Measurements from ENCODE around the gene FLOT1. TPM values are rescaled to one million over a fixed set of nuclear protein-coding genes. Genes with fewer than 3 reads are reported as not detected.

FLOT1 gene
- total and polyA plus RNA-seq, 9 of the 15 experiments (the other 6 are each of a cell fraction or from before 2014, with no cell fraction given), result 11.7 to 149 (median 118) TPM

DNA sequence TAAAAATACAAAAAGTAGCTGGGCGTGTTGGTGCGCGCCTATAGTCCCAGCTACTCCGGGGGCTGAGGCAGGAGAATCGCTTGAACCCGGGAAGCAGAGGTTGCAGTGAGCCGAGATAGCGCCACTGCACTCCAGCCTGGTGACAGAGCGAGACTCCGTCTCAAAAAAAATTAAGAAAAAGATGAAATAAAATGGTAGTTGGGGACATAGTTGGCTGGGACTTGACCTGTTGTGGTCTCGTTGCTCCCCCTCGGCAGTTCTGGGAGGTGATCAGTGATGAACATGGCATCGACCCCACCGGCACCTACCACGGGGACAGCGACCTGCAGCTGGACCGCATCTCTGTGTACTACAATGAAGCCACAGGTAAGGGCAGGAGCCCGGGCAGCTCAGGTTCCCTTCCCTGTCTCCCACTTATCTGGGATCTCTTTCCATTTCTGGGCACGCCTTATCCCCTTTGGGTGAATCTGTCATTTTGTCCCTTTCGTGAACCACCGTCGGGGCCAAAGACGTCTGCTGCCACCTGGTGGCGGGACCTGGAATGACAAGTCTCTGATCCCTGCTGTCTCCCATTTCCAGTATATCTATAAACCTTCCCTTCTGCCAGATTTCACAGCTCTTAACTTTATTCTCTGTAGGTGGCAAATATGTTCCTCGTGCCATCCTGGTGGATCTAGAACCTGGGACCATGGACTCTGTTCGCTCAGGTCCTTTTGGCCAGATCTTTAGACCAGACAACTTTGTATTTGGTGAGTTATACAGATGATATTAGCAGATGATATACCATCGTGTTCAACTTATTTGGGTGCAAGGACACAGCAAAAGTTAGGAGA is 20.0 kb downstream of the FLOT1 start (continued):
- TF ChIP-seq GABPB2 (CRISPR knock-in tag; conservative IDR thresholded peaks at IDR 0.05), result no peak
- TF ChIP-seq, protein P1, sequence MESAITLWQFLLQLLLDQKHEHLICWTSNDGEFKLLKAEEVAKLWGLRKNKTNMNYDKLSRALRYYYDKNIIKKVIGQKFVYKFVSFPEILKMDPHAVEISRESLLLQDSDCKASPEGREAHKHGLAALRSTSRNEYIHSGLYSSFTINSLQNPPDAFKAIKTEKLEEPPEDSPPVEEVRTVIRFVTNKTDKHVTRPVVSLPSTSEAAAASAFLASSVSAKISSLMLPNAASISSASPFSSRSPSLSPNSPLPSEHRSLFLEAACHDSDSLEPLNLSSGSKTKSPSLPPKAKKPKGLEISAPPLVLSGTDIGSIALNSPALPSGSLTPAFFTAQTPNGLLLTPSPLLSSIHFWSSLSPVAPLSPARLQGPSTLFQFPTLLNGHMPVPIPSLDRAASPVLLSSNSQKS (CRISPR knock-in tag; IDR thresholded peaks at IDR 0.05), result no peak
- TF ChIP-seq SP2 (IDR thresholded peaks at IDR 0.05; ENCODE audit: extremely low read depth, low read depth, low read length, poor library complexity, severe bottlenecking), result no peak
- peak; percentile 26 for TF ChIP-seq ARID1B (IDR thresholded peaks at IDR 0.05)
- TF ChIP-seq PHTF2 (CRISPR knock-in tag; IDR thresholded peaks at IDR 0.05), result no peak
- TF ChIP-seq, protein P2, sequence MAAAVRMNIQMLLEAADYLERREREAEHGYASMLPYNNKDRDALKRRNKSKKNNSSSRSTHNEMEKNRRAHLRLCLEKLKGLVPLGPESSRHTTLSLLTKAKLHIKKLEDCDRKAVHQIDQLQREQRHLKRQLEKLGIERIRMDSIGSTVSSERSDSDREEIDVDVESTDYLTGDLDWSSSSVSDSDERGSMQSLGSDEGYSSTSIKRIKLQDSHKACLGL (CRISPR knock-in tag; IDR thresholded peaks at IDR 0.05; ENCODE audit: borderline replicate concordance, poor library complexity, severe bottlenecking), result no peak
- TF ChIP-seq ZNF384 (IDR thresholded peaks at IDR 0.05; ENCODE audit: low read depth, low read length), result no peak
- TF ChIP-seq MTA3 (IDR thresholded peaks at IDR 0.05; ENCODE audit: borderline replicate concordance), result peak; percentile 70; the same call in 1 of the 2 replicates
- TF ChIP-seq ZNF583 (CRISPR knock-in tag; IDR thresholded peaks at IDR 0.05), result no peak
- TF ChIP-seq ZNF239 (CRISPR knock-in tag; IDR thresholded peaks at IDR 0.05), result no peak
- no peak for TF ChIP-seq HNRNPUL1 (IDR thresholded peaks at IDR 0.05; ENCODE audit: low read length)
- no peak for TF ChIP-seq NFE2L1 (tag; IDR thresholded peaks at IDR 0.05; ENCODE audit: borderline replicate concordance, low read depth)
- TF ChIP-seq ZNF41 (CRISPR knock-in tag; conservative IDR thresholded peaks at IDR 0.05), result no peak
- no peak for TF ChIP-seq ZNF212 (CRISPR knock-in tag; IDR thresholded peaks at IDR 0.05)
- no peak for TF ChIP-seq ZNF224 (CRISPR knock-in tag; IDR thresholded peaks at IDR 0.05)
- TF ChIP-seq, protein P3, sequence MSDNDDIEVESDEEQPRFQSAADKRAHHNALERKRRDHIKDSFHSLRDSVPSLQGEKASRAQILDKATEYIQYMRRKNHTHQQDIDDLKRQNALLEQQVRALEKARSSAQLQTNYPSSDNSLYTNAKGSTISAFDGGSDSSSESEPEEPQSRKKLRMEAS (CRISPR knock-in tag; IDR thresholded peaks at IDR 0.05), result peak; percentile 39; the same call in 1 of the 2 replicates
- TF ChIP-seq PTBP1 (IDR thresholded peaks at IDR 0.05; ENCODE audit: low read depth, low read length), result peak; percentile 50; the same call in 1 of the 2 replicates
- TF ChIP-seq ELF1 (tag; IDR thresholded peaks at IDR 0.05), result no peak
- peak; percentile 64 for TF ChIP-seq MYNN (IDR thresholded peaks at IDR 0.05)
- no peak for TF ChIP-seq MYNN (CRISPR knock-in tag; IDR thresholded peaks at IDR 0.05)
- peak; percentile 76; the same call in 1 of the 2 replicates for TF ChIP-seq TCF7 (IDR thresholded peaks at IDR 0.05; ENCODE audit: borderline replicate concordance)
- TF ChIP-seq, protein P4, sequence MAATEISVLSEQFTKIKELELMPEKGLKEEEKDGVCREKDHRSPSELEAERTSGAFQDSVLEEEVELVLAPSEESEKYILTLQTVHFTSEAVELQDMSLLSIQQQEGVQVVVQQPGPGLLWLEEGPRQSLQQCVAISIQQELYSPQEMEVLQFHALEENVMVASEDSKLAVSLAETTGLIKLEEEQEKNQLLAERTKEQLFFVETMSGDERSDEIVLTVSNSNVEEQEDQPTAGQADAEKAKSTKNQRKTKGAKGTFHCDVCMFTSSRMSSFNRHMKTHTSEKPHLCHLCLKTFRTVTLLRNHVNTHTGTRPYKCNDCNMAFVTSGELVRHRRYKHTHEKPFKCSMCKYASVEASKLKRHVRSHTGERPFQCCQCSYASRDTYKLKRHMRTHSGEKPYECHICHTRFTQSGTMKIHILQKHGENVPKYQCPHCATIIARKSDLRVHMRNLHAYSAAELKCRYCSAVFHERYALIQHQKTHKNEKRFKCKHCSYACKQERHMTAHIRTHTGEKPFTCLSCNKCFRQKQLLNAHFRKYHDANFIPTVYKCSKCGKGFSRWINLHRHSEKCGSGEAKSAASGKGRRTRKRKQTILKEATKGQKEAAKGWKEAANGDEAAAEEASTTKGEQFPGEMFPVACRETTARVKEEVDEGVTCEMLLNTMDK (IDR thresholded peaks at IDR 0.05; ENCODE audit: borderline replicate concordance, insufficient read depth, low read depth, low read length, poor library complexity, severe bottlenecking), result peak; percentile 96
- TF ChIP-seq, protein P5, sequence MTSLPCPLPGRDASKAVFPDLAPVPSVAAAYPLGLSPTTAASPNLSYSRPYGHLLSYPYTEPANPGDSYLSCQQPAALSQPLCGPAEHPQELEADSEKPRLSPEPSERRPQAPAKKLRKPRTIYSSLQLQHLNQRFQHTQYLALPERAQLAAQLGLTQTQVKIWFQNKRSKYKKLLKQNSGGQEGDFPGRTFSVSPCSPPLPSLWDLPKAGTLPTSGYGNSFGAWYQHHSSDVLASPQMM (CRISPR knock-in tag; IDR thresholded peaks at IDR 0.05), result no peak
- no peak for TF ChIP-seq JUNB (CRISPR knock-in tag; conservative IDR thresholded peaks at IDR 0.05)
- TF ChIP-seq PURB (CRISPR knock-in tag; IDR thresholded peaks at IDR 0.05; ENCODE audit: low read depth), result no peak
- no peak for TF ChIP-seq TAF9B (IDR thresholded peaks at IDR 0.05; ENCODE audit: partially characterized antibody)
